H9 (cell line): ENCODE data around the gene CBLIF. TPM values are rescaled to one million over a fixed set of nuclear protein-coding genes. Genes with fewer than 3 reads are reported as not detected.

Experiments used
- DNase-seq: peaks from one replicate; pipeline ENCODE4 v3.0.0-alpha.2; 2017
- H2AFZ ChIP-seq: one replicate; pipeline ENCODE4 v1.6.1; 2013; ENCODE audit warnings: mild to moderate bottlenecking, low read length, control low read depth, moderate library complexity
- H2AK5ac ChIP-seq: 2 replicates; pipeline ENCODE4 v1.6.1; 2013; ENCODE audit warnings: low read length, control low read depth, mixed read lengths; ENCODE audit not compliant: insufficient read length
- H2BK120ac ChIP-seq: one replicate; pipeline ENCODE4 v1.6.1; 2013; ENCODE audit warnings: low read depth, mild to moderate bottlenecking, low read length, control low read depth, inconsistent platforms; ENCODE audit not compliant: poor library complexity, severe bottlenecking
- H2BK12ac ChIP-seq: 2 replicates; pipeline ENCODE4 v1.6.1; 2013; ENCODE audit warnings: low read length, control low read depth, mixed read lengths, low read depth; ENCODE audit not compliant: insufficient read length
- H2BK15ac ChIP-seq: 2 replicates; pipeline ENCODE4 v1.6.1; 2013; ENCODE audit warnings: low read depth, low read length, control low read depth
- H2BK20ac ChIP-seq: one replicate; pipeline ENCODE4 v1.6.1; 2013; ENCODE audit warnings: low read depth, mild to moderate bottlenecking, low read length, control low read depth, inconsistent platforms; ENCODE audit not compliant: poor library complexity, severe bottlenecking
- H2BK5ac ChIP-seq: 2 replicates; pipeline ENCODE4 v1.6.1; 2013; ENCODE audit warnings: low read length, control low read depth, mixed read lengths; ENCODE audit not compliant: insufficient read length
- H3K14ac ChIP-seq: 2 replicates; pipeline ENCODE4 v1.6.1; 2013; ENCODE audit warnings: low read length, control low read depth; ENCODE audit not compliant: insufficient read depth
- H3K18ac ChIP-seq: 2 replicates; pipeline ENCODE4 v1.6.1; 2013; ENCODE audit warnings: low read depth, mild to moderate bottlenecking, mixed read lengths, low read length, control low read depth; ENCODE audit not compliant: insufficient read length
- H3K23ac ChIP-seq: 2 replicates; pipeline ENCODE4 v1.6.1; 2013; ENCODE audit warnings: low read length, control low read depth, mixed read lengths, low read depth; ENCODE audit not compliant: insufficient read length
- H3K23me2 ChIP-seq: 2 replicates; pipeline ENCODE4 v1.6.1; 2013; ENCODE audit warnings: low read depth, mild to moderate bottlenecking, mixed read lengths, low read length, control low read depth; ENCODE audit not compliant: insufficient read length, poor library complexity, severe bottlenecking
- H3K27ac ChIP-seq: 2 replicates; pipeline ENCODE4 v1.5.1; 2013; ENCODE audit warnings: low read length, control low read depth, mixed read lengths, low read depth; ENCODE audit not compliant: insufficient read length
- H3K27me3 ChIP-seq: 2 replicates; pipeline ENCODE4 v1.6.1; 2013; ENCODE audit warnings: low read length, control low read depth, inconsistent platforms; ENCODE audit not compliant: insufficient read depth
- H3K4ac ChIP-seq: 2 replicates; pipeline ENCODE4 v1.6.1; 2013; ENCODE audit warnings: low read depth, mild to moderate bottlenecking, control low read depth, inconsistent platforms, low read length, moderate library complexity
- H3K4me1 ChIP-seq: 2 replicates; pipeline ENCODE4 v1.6.1; 2013; ENCODE audit warnings: low read length, control low read depth, inconsistent platforms; ENCODE audit not compliant: insufficient read depth
- H3K4me2 ChIP-seq: 2 replicates; pipeline ENCODE4 v1.6.1; 2013; ENCODE audit warnings: low read length, control low read depth, mixed read lengths; ENCODE audit not compliant: insufficient read length, insufficient read depth
- H3K56ac ChIP-seq: 2 replicates; pipeline ENCODE4 v1.6.1; 2013; ENCODE audit warnings: low read depth, mild to moderate bottlenecking, mixed read lengths, low read length, control low read depth; ENCODE audit not compliant: insufficient read length
- H3K79me1 ChIP-seq: 2 replicates; pipeline ENCODE4 v1.6.1; 2013; ENCODE audit warnings: low read depth, mild to moderate bottlenecking, moderate library complexity, low read length, control low read depth, inconsistent platforms; ENCODE audit not compliant: insufficient read depth, poor library complexity, severe bottlenecking
- H3K79me2 ChIP-seq: 2 replicates; pipeline ENCODE4 v1.6.1; 2013; ENCODE audit warnings: low read length, control low read depth, inconsistent platforms; ENCODE audit not compliant: insufficient read depth
- H3K9ac ChIP-seq: 2 replicates; pipeline ENCODE4 v1.6.1; 2013; ENCODE audit warnings: low read length, control low read depth, mixed read lengths; ENCODE audit not compliant: insufficient read length; ENCODE audit errors: extremely low read depth
- H3K9me3 ChIP-seq: one replicate; pipeline ENCODE4 v1.6.1; 2013; ENCODE audit warnings: low read depth, low read length, inconsistent platforms; ENCODE audit not compliant: control insufficient read depth
- H3T11ph ChIP-seq: one replicate; pipeline ENCODE4 v1.6.1; 2013; ENCODE audit warnings: mild to moderate bottlenecking, low read length, control low read depth, inconsistent platforms
- H4K20me1 ChIP-seq: one replicate; pipeline ENCODE4 v1.6.1; 2013; ENCODE audit not compliant: control insufficient read depth, insufficient read length, insufficient read depth
- H4K5ac ChIP-seq: 2 replicates; pipeline ENCODE4 v1.6.1; 2013; ENCODE audit warnings: low read depth, mild to moderate bottlenecking, mixed read lengths, low read length, control low read depth; ENCODE audit not compliant: insufficient read length
- H4K8ac ChIP-seq: replicated peaks from 2 replicates; pipeline ENCODE4 v1.6.1; 2013; ENCODE audit warnings: low read length, control low read depth, mixed read lengths, low read depth; ENCODE audit not compliant: insufficient read length
- H4K91ac ChIP-seq: 2 replicates; pipeline ENCODE4 v1.6.1; 2013; ENCODE audit warnings: low read depth, mild to moderate bottlenecking, moderate library complexity, mixed read lengths, low read length, control low read depth; ENCODE audit not compliant: insufficient read length
- H3K27ac Mint-ChIP-seq, 3 experiments: 2 replicates in 2 of 3; 3 replicates in 1 of 3; pipeline ENCODE4 v1.8.0; 2020 to 2021; ENCODE audit warnings: mixed read lengths in 3 of 3, mild to moderate bottlenecking in 1 of 3, moderate library complexity in 1 of 3
- H3K27me3 Mint-ChIP-seq: 2 replicates; pipeline ENCODE4 v1.8.0; 2021; ENCODE audit warnings: low read depth, mild to moderate bottlenecking, moderate library complexity, mixed read lengths
- H3K36me3 Mint-ChIP-seq, 3 experiments: 2 replicates in 2 of 3; 3 replicates in 1 of 3; pipeline ENCODE4 v1.8.0; 2020 to 2021; ENCODE audit warnings: low read depth in 3 of 3, mixed read lengths in 3 of 3; ENCODE audit not compliant: insufficient read depth in 1 of 3
- H3K4me1 Mint-ChIP-seq, 2 experiments: 2 replicates each; pipeline ENCODE4 v1.8.0; 2020; ENCODE audit warnings: mixed read lengths in 2 of 2
- H3K4me3 Mint-ChIP-seq, 2 experiments: 2 replicates in 1 of 2; 3 replicates in 1 of 2; pipeline ENCODE4 v1.8.0; 2020 to 2021; ENCODE audit warnings: mild to moderate bottlenecking in 2 of 2, mixed read lengths in 2 of 2, moderate library complexity in 1 of 2
- H3K9me3 Mint-ChIP-seq, 2 experiments: 2 replicates in 1 of 2; 3 replicates in 1 of 2; pipeline ENCODE4 v1.8.0; 2020; ENCODE audit warnings: mild to moderate bottlenecking in 2 of 2, mixed read lengths in 2 of 2, moderate library complexity in 1 of 2
- WGBS: extraction: QIAGEN DNeasy Blood & Tissue Kit; methylation state at CpG from one replicate; pipeline ENCODE4 v1.1.7; 2013; ENCODE audit warnings: missing lambda C conversion rate, low lambda C conversion rate, mixed read lengths; ENCODE audit not compliant: insufficient read length; ENCODE audit errors: extremely low coverage; 5-methylcytosine and 5-hydroxymethylcytosine counted together
- total RNA-seq: library from RNA; stranded (reverse); gene quantifications from 2 replicates; pipeline ENCODE4 v1.2.1, GENCODE V29; 2021
- TF ChIP-seq, protein P1 (sequence below): fragments of 200-600 bp; sonication (generic); conservative IDR thresholded peaks from 3 replicates; pipeline ENCODE4 v1.8.0; 2021; ENCODE audit warnings: antibody characterized with exemption, mild to moderate bottlenecking

CBLIF gene
- total RNA-seq, 1 experiment from 2014 or later: not detected

DNA sequence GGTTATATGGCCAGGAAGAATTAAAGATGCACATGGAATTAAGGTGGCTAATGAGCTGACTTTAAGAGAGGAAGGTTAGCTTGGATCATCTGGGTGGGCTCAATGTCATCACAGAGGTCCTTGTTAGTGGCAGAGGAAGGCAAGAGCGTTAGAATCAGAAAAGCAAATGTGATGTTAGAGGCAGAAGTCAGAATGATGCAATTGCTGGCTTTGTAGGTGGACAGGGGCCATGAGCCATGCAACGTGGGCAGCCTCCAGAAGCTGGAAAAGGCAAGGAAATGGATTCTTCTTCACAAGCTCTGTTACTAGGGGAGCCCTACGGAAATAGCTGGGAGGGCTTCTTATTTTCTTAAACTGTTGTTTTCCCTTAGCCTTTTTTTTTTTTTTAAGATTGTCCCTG, 2.3 kb upstream of the CBLIF start:
- no peak overlapping the region for H2BK120ac ChIP-seq
- no peak overlapping the region for H3K27ac ChIP-seq
- H4K8ac ChIP-seq: no peak overlapping the region
- H4K5ac ChIP-seq: no peak overlapping the region
- peaks cover 6% of the 10 kb centered on the region in 2 experiments for H3K4me1 Mint-ChIP-seq
- no peaks in the 10 kb centered on the region for H3K9me3 ChIP-seq
- no peak overlapping the region for H3K4me2 ChIP-seq
- H3K27me3 ChIP-seq: no peaks in the 10 kb centered on the region
- TF ChIP-seq, protein P1, sequence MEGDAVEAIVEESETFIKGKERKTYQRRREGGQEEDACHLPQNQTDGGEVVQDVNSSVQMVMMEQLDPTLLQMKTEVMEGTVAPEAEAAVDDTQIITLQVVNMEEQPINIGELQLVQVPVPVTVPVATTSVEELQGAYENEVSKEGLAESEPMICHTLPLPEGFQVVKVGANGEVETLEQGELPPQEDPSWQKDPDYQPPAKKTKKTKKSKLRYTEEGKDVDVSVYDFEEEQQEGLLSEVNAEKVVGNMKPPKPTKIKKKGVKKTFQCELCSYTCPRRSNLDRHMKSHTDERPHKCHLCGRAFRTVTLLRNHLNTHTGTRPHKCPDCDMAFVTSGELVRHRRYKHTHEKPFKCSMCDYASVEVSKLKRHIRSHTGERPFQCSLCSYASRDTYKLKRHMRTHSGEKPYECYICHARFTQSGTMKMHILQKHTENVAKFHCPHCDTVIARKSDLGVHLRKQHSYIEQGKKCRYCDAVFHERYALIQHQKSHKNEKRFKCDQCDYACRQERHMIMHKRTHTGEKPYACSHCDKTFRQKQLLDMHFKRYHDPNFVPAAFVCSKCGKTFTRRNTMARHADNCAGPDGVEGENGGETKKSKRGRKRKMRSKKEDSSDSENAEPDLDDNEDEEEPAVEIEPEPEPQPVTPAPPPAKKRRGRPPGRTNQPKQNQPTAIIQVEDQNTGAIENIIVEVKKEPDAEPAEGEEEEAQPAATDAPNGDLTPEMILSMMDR: no peak
- no peaks in the 10 kb centered on the region for H3K79me2 ChIP-seq
- H2BK20ac ChIP-seq: no peak overlapping the region
- no peaks in the 10 kb centered on the region for H3K27me3 Mint-ChIP-seq
- H3K56ac ChIP-seq: no peak overlapping the region
- H3K4me3 Mint-ChIP-seq: no peak overlapping the region
- no peaks in the 10 kb centered on the region for H4K20me1 ChIP-seq
- no peak overlapping the region for H3K4ac ChIP-seq
- no peak overlapping the region for H3K9ac ChIP-seq
- H3K23me2 ChIP-seq: no peaks in the 10 kb centered on the region
- H3K9me3 Mint-ChIP-seq: no peaks in the 10 kb centered on the region
- H3K4me1 ChIP-seq: 0 out of 2 replicates have a peak, but pooled peaks cover 3% of the 10 kb centered on the region
- no peak overlapping the region for H2BK5ac ChIP-seq
- no peak overlapping the region for H4K91ac ChIP-seq
- WGBS: no CpG with 5 or more reads among the region's 3 CpGs
- no peak overlapping the region for H2BK15ac ChIP-seq
- no peak overlapping the region for H2AK5ac ChIP-seq
- no peak overlapping the region for H3T11ph ChIP-seq
- H3K36me3 Mint-ChIP-seq: no peaks in the 10 kb centered on the region
- H3K14ac ChIP-seq: no peak overlapping the region
- no peak overlapping the region for H2BK12ac ChIP-seq
- H3K27ac Mint-ChIP-seq: no peak overlapping the region
- H3K23ac ChIP-seq: no peak overlapping the region
- no peak for DNase-seq
- no peak overlapping the region for H2AFZ ChIP-seq
- no peaks in the 10 kb centered on the region for H3K79me1 ChIP-seq
- H3K18ac ChIP-seq: no peak overlapping the region
